Activated naive CD4-positive, alpha-beta T cell treated with anti-CD3 and anti-CD28 coated beads for 36 hours (primary cell): ENCODE measurements around the gene CTDSP1. TPM values are rescaled to one million over a fixed set of nuclear protein-coding genes. Genes with fewer than 3 reads are reported as not detected.

Source experiments
- CTCF ChIA-PET: fragments of 350-600 bp; sonication (Branson Sonifier 250); formaldehyde crosslinking; loops from one replicate; lab custom pipeline; 2021; ENCODE audit warnings: antibody characterized with exemption; lab: Charles Lee
- DNase-seq: peaks from one replicate; pipeline ENCODE4 v3.0.0-alpha.2; 2020
- H3K27ac Mint-ChIP-seq: one replicate; pipeline ENCODE4 v1.8.0; 2021; ENCODE audit warnings: mild to moderate bottlenecking, mixed read lengths
- H3K27me3 Mint-ChIP-seq: one replicate; pipeline ENCODE4 v1.8.0; 2021; ENCODE audit warnings: low read depth, mixed read lengths
- H3K36me3 Mint-ChIP-seq: one replicate; pipeline ENCODE4 v1.8.0; 2021; ENCODE audit warnings: low read depth, mixed read lengths
- H3K4me1 Mint-ChIP-seq: one replicate; pipeline ENCODE4 v1.8.0; 2021; ENCODE audit warnings: low read depth, mixed read lengths
- H3K4me3 Mint-ChIP-seq: one replicate; pipeline ENCODE4 v1.8.0; 2021; ENCODE audit warnings: mild to moderate bottlenecking, moderate library complexity, mixed read lengths
- H3K9me3 Mint-ChIP-seq: one replicate; pipeline ENCODE4 v1.8.0; 2021; ENCODE audit warnings: mixed read lengths
- intact Hi-C: fragments of 100-400 bp; cut with micrococcal nuclease; formaldehyde crosslinking; loops from one replicate; pipeline ENCODE4 v1.15.1; 2023
- total RNA-seq, 2 experiments: library from RNA; stranded (reverse); gene quantifications; one replicate each; pipeline ENCODE4 v1.2.3, GENCODE V29; 2021

Gene CTDSP1
- total RNA-seq, 2 experiments from 2014 or later: 26.1 to 26.2 TPM

DNA sequence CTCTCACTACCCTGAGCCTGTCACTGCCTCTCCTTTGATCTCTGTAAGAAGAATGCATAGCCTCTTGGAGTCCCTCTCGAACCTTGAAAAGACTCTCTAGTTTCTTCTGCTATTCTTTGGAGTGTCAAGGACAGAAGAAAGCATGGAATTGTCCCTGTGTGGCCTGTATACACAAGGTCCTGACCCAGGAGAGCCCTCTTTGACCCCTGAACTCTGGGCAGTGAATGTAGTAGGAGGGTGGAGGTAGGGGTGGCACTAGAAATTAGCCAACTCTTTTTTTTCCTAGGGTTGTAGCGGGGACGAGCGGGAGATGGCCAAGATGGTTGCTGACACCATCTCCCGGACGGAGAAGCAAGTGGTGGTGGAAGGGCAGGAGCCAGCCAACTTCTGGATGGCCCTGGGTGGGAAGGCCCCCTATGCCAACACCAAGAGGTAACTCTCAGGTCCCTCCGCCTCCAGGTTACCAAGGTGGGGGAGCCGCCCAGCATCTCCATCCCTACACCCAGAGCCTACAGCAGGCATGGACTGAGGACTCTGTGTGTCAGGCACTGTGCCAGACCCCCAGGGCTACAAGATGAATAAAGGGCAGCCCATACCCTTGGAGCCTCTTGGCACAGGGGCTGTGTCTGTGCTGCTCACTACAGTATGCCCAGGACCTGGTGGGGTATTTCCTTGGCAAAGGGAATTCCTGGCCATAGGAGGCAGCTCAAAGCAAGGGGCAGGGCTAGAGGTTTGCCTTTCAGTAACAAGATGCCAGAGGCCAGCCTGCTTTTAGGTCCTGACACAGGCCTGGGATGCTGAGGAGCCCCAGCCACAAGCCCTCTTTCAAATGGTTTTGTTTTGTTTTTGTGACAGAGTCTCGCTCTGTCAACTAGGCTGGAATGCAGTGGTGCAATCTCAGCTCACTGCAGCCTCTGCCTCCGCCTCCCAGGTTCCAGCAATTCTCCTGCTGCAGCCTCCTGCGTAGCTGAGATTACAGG lies 35.6 kb downstream of the CTDSP1 start:
- H3K27ac Mint-ChIP-seq: no peak overlapping the region
- H3K36me3 Mint-ChIP-seq: no peaks in the 10 kb centered on the region
- intact Hi-C loops: no loop called here
- H3K4me1 Mint-ChIP-seq: no peaks in the 10 kb centered on the region
- H3K27me3 Mint-ChIP-seq: no peaks in the 10 kb centered on the region
- no peaks in the 10 kb centered on the region for H3K9me3 Mint-ChIP-seq
- no peak for DNase-seq
- CTCF ChIA-PET: no interaction called here
- no peak overlapping the region for H3K4me3 Mint-ChIP-seq

DNA sequence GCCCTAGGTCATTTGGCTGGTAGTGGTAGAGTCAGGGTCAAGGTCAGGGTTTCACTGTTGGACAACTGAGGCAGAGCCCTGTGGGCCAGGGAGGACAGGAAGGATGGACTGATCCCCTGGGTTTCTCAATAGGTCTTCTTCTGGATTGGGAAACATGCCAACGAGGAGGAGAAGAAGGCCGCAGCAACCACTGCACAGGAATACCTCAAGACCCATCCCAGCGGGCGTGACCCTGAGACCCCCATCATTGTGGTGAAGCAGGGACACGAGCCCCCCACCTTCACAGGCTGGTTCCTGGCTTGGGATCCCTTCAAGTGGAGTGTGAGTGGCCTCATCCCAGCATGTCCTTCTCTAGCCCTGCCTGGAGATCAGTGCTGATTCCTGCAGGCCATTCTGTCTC lies 37.3 kb downstream of the CTDSP1 start:
- no peaks in the 10 kb centered on the region for H3K4me1 Mint-ChIP-seq
- H3K27me3 Mint-ChIP-seq: no peaks in the 10 kb centered on the region
- intact Hi-C loops: no loop called here
- H3K36me3 Mint-ChIP-seq: no peaks in the 10 kb centered on the region
- CTCF ChIA-PET: no interaction called here
- H3K9me3 Mint-ChIP-seq: no peaks in the 10 kb centered on the region
- H3K27ac Mint-ChIP-seq: no peak overlapping the region
- H3K4me3 Mint-ChIP-seq: no peak overlapping the region
- no peak for DNase-seq

DNA sequence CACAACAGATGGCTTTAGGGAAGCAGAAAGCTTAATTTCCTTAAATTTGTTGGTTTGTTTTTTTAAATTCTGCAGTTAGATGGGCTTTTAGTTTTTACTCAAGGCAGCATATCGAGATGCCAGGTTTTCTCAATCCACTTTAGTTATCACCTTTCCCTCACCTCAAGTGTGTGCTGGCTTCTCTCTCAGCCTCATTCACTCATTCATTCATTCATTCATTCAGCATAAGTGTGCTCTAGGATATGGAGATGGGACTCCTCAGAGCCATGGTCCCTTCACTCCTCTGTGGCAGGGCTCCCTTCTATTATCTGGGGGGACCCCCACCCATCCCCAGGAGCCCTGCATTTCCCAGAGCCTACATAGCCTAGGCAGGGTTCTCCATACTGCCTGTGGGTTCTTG lies 38.3 kb downstream of the CTDSP1 start:
- H3K36me3 Mint-ChIP-seq: no peaks in the 10 kb centered on the region
- H3K27me3 Mint-ChIP-seq: no peaks in the 10 kb centered on the region
- intact Hi-C loops: no loop called here
- H3K4me3 Mint-ChIP-seq: no peak overlapping the region
- DNase-seq: no peak
- no peak overlapping the region for H3K27ac Mint-ChIP-seq
- CTCF ChIA-PET: no interaction called here
- no peaks in the 10 kb centered on the region for H3K9me3 Mint-ChIP-seq
- no peaks in the 10 kb centered on the region for H3K4me1 Mint-ChIP-seq

DNA sequence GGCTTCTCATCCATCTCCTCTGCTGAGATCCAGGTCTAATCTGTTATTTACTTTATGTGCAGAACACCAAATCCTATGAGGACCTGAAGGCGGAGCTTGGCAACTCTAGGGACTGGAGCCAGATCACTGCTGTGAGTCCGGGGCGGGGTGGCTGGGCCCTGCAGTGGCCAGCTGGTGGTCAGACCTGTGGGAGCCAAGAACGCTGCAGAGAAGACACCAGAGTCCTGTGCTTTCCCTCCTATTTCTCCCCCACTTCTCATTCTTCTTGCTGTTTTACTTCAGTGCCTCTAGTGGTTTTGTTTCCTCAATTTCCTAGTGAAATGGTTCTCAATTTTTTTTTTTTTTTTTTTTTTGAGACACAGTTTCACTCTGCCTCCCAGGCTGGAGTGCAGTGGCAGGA lies 38.9 kb downstream of the CTDSP1 start:
- no peaks in the 10 kb centered on the region for H3K36me3 Mint-ChIP-seq
- no peaks in the 10 kb centered on the region for H3K9me3 Mint-ChIP-seq
- intact Hi-C loops: no loop called here
- H3K4me1 Mint-ChIP-seq: no peaks in the 10 kb centered on the region
- H3K4me3 Mint-ChIP-seq: no peak overlapping the region
- no peaks in the 10 kb centered on the region for H3K27me3 Mint-ChIP-seq
- H3K27ac Mint-ChIP-seq: no peak overlapping the region
- CTCF ChIA-PET: no interaction called here
- DNase-seq: no peak

DNA sequence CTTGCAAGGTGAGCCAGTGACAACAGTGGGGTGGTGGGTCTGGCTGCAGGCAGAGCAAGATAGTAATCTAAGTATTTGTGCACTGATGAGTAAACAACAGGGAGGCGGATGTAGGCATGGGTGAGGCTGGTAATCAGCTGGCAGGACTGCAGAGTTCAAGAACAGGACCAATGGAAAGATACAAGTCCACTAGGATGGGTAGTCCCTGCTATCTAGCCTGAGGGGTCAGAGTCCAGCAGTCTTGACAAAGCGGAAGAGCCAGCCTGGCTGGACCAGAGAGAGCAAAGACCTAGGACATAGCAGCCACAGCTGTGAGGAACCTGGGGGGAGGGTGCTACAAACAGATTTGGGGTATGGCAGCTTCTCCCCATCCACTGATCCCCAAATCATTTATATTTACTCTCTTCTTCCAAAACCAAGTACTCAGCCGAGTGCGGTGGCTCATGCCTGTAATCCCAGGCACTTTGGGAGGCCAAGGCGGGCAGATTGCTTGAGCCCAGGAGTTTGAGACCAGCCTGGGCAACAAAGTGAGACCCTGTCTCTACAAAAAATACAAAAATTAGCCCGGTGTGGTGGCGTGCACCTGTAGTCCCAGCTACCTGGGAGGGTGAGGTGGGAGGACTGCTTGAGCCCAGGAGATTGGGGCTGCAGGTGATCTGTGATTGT lies 45.2 kb downstream of the CTDSP1 start:
- H3K27me3 Mint-ChIP-seq: no peaks in the 10 kb centered on the region
- intact Hi-C loops: no loop called here
- DNase-seq: no peak
- no peak overlapping the region for H3K4me3 Mint-ChIP-seq
- CTCF ChIA-PET: no interaction called here
- H3K27ac Mint-ChIP-seq: no peak overlapping the region
- H3K9me3 Mint-ChIP-seq: no peaks in the 10 kb centered on the region
- peaks cover 16% of the 10 kb centered on the region for H3K36me3 Mint-ChIP-seq
- no peaks in the 10 kb centered on the region for H3K4me1 Mint-ChIP-seq

DNA sequence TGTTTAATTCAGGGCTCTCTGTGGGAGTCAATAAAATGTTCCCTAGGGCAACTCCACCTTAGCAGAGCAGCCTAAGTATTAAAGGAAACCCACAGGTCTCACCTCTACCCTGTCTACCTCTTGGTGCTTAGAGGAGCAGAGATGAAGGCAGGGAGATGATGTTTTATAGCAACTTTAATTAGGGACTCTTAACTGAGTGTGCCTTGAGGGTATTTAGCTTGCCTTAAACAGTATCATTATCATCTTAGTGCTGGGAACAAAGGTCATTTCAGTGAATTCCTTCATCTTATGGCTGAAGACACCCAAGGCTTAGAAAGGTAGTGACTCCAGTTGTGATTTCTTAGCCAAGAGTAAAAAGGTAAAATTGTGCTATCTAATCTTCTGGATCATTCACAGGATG lies 45.9 kb downstream of the CTDSP1 start:
- H3K27me3 Mint-ChIP-seq: no peaks in the 10 kb centered on the region
- H3K4me1 Mint-ChIP-seq: no peaks in the 10 kb centered on the region
- H3K9me3 Mint-ChIP-seq: no peaks in the 10 kb centered on the region
- no peak overlapping the region for H3K27ac Mint-ChIP-seq
- peaks cover 16% of the 10 kb centered on the region for H3K36me3 Mint-ChIP-seq
- DNase-seq: no peak
- intact Hi-C loops: no loop called here
- CTCF ChIA-PET: interaction anchor here (0.7 kb wide), 1 partner anchor 202 kb away, joined by 3 read pairs; no protein-coding TSS in a partner anchor
- no peak overlapping the region for H3K4me3 Mint-ChIP-seq

DNA sequence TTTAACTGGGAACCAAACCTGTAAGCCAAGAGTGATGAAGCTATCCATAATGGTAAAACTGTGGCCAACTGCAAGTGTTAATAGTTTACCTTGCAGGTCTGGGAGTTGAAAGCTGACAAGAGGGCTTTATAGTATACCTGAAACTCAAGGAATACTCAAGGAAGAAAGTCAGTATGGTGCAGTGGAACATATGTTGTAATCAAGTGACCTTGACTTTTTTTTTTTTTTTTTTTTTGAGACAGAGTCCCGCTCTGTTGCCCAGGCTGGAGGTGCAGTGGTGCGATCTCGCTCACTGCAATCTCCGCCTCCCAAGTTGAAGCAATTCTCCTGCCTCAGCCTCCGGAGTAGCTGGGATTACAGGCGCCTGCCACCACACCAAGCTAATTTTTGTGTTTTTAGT lies 46.9 kb downstream of the CTDSP1 start:
- no peak for DNase-seq
- CTCF ChIA-PET: interaction anchor here (0.5 to 1.3 kb wide), 3 partner anchors 21 to 201 kb away, joined by 3 to 9 read pairs (median 4); no protein-coding TSS in a partner anchor
- Mint-ChIP-seq H3K27me3 (no peaks in the 10 kb centered on the region), H3K4me3 (no peak overlapping the region), H3K27ac (no peak overlapping the region), H3K4me1 (no peaks in the 10 kb centered on the region), H3K36me3 (peaks cover 16% of the 10 kb centered on the region), H3K9me3 (no peaks in the 10 kb centered on the region)
- intact Hi-C loops: no loop called here

DNA sequence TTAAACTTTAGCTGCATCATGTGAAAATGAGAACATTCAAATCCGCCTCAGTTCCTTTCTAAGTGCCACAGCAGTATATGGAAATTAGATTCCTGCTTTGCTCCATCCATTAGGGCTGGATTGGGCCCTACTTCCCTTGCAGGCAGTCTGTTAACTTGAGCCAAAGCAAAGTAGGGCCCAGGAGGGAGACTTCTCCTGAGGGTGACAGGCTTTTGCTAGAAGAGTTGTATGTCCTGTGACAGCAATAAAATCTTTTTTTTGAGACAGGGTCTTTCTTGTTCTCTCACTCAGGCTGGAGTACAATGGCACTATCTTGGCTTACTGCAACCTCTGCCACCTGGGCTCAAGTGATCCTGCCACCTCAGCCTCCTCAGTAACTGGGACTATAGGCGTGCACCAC lies 47.4 kb downstream of the CTDSP1 start:
- CTCF ChIA-PET: interaction anchor here (1.3 kb wide), 1 partner anchor 145 kb away, joined by 4 read pairs; no protein-coding TSS in a partner anchor
- Mint-ChIP-seq H3K4me3 (no peak overlapping the region), H3K27ac (no peak overlapping the region), H3K36me3 (peaks cover 18% of the 10 kb centered on the region), H3K9me3 (no peaks in the 10 kb centered on the region), H3K27me3 (no peaks in the 10 kb centered on the region), H3K4me1 (no peaks in the 10 kb centered on the region)
- intact Hi-C loops: no loop called here
- DNase-seq: no peak

DNA sequence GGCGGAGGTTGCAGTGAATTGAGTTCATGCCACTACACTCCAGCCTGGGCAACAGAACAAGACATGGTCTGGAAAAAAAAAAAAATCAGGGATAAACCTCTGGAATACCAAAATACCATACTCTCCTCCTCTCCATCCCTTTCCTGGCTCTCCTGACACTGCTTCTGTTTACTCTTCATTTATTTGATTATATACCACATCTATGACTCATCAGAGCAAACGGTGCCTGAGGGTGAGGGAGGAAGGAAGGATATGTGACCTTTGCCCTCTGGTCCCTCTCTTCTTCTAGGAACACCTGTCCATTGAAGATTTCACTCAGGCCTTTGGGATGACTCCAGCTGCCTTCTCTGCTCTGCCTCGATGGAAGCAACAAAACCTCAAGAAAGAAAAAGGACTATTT lies 49.3 kb downstream of the CTDSP1 start:
- no peaks in the 10 kb centered on the region for H3K9me3 Mint-ChIP-seq
- DNase-seq: no peak
- H3K27me3 Mint-ChIP-seq: no peaks in the 10 kb centered on the region
- H3K4me1 Mint-ChIP-seq: no peaks in the 10 kb centered on the region
- peaks cover 29% of the 10 kb centered on the region for H3K36me3 Mint-ChIP-seq
- CTCF ChIA-PET: no interaction called here
- H3K4me3 Mint-ChIP-seq: no peak overlapping the region
- H3K27ac Mint-ChIP-seq: no peak overlapping the region
- intact Hi-C loops: no loop called here

DNA sequence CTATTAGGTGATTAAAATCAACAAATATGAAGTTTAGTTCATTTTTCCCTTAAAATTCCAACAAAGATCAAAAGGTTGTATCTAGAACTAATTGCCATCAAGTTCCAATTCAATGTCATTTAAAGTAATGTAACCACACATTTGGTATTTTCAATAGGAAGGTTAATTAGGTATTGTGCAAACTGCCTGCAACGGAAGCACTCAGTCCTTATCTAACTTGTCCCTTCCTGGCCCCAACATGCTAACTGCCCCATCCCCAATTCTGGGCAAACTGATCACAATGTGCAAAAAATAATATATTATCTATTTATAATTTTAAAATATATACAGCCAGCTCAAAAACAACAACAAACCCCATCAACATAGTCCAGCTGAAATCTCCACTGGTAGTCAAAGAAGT lies 52.4 kb downstream of the CTDSP1 start:
- Mint-ChIP-seq H3K27me3 (no peaks in the 10 kb centered on the region), H3K36me3 (peaks cover 49% of the 10 kb centered on the region), H3K9me3 (peaks cover 6% of the 10 kb centered on the region), H3K27ac (no peak overlapping the region), H3K4me1 (no peaks in the 10 kb centered on the region), H3K4me3 (no peak overlapping the region)
- CTCF ChIA-PET: interaction anchor here (1.4 kb wide), 1 partner anchor 15 kb away, joined by 5 read pairs; no protein-coding TSS in a partner anchor
- DNase-seq: no peak
- intact Hi-C loops: no loop called here
